C4-2B (cell line): ENCODE data around the gene EMILIN2.

Experiments used
- H3K27ac ChIP-seq: fragments of 450-650 bp; 2 replicates; pipeline ENCODE4 v1.5.1; 2017
- ZFX ChIP-seq: fragments of 450-650 bp; IDR thresholded peaks from 2 replicates; pipeline ENCODE4 v1.6.1; 2017
- TF ChIP-seq, protein P1 (sequence below): fragments of 450-650 bp; conservative IDR thresholded peaks from 2 replicates; pipeline ENCODE4 v1.5.1; 2017; ENCODE audit warnings: mild to moderate bottlenecking

The EMILIN2 gene

DNA sequence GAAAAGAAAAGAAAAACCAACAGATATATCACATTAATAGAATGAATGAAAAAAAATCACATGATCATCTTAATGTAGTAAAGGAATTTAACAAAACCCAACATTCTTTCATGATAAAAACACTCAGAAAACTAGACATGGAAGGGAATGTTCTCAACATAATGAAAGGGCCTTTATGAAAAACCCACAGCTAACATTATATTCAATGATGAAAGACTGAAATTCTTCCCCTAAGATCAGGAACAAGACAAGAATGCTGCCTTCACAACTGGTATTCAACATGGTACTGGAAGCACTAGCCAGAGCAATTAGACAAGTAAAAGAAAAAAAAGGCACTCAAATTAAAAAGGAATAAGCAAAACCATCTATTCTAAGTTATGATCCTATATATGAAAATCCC, 28.5 kb upstream of the EMILIN2 start:
- TF ChIP-seq ZFX, result no peak
- TF ChIP-seq, protein P1, sequence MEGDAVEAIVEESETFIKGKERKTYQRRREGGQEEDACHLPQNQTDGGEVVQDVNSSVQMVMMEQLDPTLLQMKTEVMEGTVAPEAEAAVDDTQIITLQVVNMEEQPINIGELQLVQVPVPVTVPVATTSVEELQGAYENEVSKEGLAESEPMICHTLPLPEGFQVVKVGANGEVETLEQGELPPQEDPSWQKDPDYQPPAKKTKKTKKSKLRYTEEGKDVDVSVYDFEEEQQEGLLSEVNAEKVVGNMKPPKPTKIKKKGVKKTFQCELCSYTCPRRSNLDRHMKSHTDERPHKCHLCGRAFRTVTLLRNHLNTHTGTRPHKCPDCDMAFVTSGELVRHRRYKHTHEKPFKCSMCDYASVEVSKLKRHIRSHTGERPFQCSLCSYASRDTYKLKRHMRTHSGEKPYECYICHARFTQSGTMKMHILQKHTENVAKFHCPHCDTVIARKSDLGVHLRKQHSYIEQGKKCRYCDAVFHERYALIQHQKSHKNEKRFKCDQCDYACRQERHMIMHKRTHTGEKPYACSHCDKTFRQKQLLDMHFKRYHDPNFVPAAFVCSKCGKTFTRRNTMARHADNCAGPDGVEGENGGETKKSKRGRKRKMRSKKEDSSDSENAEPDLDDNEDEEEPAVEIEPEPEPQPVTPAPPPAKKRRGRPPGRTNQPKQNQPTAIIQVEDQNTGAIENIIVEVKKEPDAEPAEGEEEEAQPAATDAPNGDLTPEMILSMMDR, result no peak
- no peak overlapping the region for H3K27ac ChIP-seq

DNA sequence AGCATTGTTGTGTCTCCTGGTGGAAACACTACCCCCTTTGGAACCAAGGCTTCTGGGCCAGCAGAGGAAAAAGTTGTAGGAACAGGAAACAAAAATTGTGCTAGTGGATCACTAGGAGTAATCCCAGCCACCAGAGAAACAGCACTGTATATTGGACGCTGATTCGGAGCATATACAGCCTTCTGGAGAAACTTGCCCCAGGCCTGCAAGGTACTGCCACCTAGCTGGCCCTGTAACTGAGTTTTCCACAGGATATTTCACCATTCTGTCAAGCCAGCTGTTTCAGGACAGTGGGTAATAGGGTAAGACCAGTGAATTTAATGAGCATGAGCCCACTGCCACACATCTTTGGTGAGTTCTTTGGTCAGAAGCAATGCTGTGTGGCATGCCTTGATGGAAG, 25.1 kb upstream of the EMILIN2 start:
- TF ChIP-seq, protein P1, result no peak
- TF ChIP-seq ZFX, result no peak
- no peak overlapping the region for H3K27ac ChIP-seq

DNA sequence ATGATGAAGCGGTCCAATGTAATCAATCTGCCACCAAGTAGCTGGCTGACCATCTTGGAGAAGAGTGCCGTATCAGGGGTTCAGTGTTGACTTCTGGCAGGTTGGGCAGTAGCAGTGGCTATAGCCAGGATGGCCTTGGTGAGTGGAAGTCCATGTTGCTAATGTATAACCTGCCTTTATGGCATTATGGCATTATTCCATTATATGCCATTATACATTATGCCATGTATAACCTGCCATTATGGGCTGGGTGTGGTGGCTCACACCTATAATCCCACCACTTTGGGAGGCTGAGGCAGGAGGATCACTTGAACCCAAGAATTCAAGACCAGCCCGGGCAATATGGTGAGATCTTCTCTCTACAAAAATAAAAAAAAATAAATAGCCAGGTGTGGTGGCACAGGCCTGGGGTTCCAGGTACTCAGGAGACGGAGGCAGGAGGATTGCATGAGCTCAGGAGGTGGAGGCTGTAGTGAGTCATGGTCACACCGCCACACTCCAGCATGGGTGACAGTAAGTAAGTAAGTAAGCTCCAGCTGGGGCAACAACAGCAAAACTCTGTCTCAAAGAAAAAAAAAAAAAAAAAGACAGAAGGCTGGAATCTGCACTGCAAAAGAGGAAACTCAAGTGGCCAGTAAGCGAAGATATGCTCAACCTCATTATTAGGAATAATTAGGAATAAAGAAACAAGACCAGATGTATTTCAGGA, 24.4 kb upstream of the EMILIN2 start:
- no peak for TF ChIP-seq ZFX
- TF ChIP-seq, protein P1, result no peak
- no peak overlapping the region for H3K27ac ChIP-seq

DNA sequence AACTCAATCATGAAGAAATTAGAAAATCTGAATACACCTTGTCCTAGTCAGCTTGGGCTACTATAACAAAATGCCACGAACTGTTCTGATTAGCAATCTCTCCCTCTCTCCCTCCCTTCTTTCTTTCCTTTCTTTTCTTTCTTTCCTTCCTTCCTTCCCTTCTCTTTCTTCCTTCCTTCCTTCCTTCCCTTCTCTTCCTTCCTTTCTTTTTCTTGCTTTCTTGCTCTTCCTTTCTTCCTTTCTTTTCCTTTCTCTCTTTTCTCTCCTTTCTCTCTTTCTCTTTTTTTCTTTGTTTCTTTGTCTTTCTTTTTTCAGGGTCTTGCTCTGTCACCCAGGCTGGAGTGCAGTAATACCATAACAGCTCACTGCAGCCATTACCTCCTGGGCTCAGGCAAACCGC, 23.6 kb upstream of the EMILIN2 start:
- H3K27ac ChIP-seq, result no peak overlapping the region
- no peak for TF ChIP-seq ZFX
- TF ChIP-seq, protein P1, result no peak

DNA sequence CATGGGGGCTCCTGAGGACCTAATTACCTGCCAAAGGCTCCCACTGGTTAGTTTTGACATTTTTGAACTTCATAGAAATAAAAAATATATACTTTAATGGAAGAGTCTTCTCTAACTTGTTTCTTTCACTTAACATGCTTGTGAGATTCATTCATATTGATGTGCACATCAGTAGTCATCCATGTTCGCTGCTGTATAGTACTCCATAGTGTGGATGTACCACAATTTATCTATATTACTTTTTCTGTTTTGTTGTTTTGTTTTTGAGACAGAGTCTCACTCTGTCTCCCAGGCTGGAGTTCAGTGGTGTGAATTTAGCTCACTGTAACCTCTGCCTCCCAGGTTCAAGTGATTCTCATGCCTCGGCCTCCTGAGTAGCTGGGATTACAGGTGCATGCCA, 22.8 kb upstream of the EMILIN2 start:
- no peak overlapping the region for H3K27ac ChIP-seq
- TF ChIP-seq, protein P1, result no peak

DNA sequence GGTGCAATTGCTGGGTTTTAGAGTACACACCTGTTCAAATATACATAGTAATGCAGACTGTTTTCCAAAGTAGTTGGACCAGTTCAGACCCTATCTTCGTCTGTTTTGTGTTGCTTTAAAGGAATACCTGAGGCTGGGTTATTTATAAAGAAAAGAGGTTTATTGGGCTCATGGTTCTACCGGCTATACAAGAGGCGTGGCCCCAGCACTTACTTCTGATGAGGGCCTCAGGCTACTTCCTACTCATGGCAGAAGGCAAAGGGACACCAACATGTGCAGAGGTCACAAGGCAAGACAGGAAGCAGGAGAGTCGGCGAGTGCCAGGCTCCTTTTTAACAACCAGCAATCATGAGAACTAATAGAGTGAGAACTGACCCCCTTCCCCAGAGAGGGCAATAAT, 21.9 kb upstream of the EMILIN2 start:
- H3K27ac ChIP-seq, result no peak overlapping the region
- no peak for TF ChIP-seq ZFX
- TF ChIP-seq, protein P1, result no peak

DNA sequence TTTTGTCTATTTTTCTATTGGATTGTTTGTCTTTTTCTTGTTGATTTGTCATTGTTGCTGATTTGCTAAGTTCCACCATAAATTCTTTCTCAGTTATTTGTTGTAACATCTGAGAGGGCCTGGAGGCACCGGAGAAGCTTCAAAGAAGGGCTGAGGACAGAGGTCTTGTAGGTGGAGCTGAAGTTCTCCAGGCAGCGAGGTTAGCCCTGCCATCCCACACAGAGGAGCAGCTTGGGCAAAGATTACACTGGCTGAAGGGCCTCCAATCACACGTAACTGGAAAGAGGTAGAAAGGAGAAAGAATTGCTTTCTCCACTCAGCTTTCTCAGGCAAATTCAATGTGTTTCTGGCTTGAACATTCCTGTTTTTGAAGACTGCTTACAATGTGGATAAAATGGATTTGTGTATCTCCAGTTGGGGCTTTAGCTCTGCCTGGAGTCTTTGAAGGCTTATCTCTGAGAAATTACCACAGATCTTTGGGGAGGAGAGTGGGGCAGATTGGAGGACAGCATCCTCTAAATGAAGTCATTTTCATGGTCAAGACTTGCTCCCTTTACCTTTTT, 21.1 kb upstream of the EMILIN2 start:
- no peak overlapping the region for H3K27ac ChIP-seq
- TF ChIP-seq ZFX, result no peak
- TF ChIP-seq, protein P1, result no peak
